Muscle of back (tissue), 11 donors: ENCODE data around the gene CCSER2. TPM values are rescaled to one million over a fixed set of nuclear protein-coding genes. Genes with fewer than 3 reads are reported as not detected.
"Not testable (repeated sequence)": the region's sequence is repeated elsewhere in the genome, so short reads cannot be mapped to it uniquely, and the experiment has no call there.

ENCODE experiments used
- DNase-seq, 3 donors: peaks; one replicate each; pipeline versions ENCODE4 v3.0.0 to v3.0.0-alpha.2; 2013
- polyA plus RNA-seq, 10 donors: library from polyadenylated mRNA; unstranded; fragments of 120-200 nt; gene quantifications; one replicate each; pipeline ENCODE4 v1.2.1, GENCODE V29; 2013; ENCODE audit not compliant: insufficient read length in 10 of 10

Gene CCSER2
- polyA plus RNA-seq, 10 donors, result 28.5 to 66.1 (median 50.2) TPM

DNA sequence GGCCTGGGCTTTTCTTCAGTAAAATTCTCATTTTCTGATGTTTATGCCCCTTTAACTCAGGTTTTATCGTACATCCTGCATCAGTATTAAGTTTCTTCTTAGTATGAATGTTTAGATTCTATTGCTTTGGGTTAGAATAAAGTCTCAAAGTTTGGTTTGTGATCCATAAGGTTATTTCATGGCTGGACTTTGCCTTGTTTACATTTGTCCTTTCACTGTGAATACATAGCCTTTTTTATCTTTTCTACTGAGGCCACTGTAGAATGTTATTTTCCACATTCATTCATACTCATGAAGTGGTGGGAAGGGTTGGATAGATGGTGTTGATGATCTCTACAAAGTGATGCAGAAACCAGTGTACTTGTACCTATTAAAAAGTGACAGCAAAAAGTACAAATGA is 59.8 kb downstream of the CCSER2 start:
- DNase-seq, result no peak

DNA sequence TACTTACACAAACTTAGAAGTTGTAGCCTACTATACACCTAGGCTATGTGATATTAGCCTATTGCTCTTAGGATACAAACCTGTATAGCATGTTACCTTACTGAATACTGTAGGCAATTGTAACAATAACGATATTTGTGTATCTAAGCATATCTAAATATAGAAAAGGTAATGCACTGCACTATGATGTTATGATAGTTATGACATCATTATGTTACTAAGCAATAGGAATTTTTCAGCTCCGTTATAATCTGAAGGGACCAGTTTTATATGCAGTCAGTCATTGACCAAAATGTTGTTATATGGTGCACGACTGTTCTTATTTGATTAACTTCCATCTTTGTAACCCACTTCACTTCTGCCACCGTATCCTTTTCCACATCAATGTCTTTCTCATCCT is 62.0 kb downstream of the CCSER2 start:
- no peak for DNase-seq

DNA sequence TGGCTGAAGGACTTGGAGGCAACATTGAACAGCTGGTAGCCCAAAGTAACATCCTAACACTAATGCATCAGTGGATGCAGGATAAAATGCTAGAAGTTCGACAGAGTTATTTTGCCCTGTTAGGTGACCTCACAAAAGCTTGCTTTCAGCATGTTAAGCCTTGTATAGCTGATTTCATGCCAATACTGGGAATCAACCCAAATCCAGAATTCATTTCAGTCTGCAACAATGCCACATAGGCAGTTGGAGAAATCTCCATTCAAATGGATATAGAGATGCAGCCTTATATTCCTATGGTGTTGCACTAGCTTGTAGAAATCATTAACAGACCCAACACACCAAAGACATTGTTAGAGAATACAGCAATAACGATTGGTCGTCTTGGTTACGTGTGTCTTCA is 62.9 kb downstream of the CCSER2 start:
- peak in 1 of 3 donors; percentile 2 for DNase-seq

DNA sequence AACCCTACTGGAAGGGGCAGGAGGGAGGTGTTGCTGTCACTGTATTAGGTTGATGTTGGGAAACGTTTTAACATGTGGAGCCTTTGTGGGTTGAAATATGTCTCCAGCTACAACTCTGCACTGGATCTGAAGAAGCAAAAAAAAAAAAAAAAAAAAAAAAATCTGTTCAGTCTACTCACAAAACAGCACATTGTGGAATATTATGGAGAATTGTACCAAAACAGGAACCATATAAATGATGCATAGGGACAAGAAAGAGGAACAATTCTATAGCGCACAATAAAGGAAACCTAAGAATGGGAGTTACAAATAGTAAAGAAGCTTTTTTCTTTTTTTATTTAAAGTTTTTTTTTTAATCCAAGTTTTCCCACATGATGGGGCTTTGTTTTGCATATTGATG is 63.8 kb downstream of the CCSER2 start:
- no peak for DNase-seq

DNA sequence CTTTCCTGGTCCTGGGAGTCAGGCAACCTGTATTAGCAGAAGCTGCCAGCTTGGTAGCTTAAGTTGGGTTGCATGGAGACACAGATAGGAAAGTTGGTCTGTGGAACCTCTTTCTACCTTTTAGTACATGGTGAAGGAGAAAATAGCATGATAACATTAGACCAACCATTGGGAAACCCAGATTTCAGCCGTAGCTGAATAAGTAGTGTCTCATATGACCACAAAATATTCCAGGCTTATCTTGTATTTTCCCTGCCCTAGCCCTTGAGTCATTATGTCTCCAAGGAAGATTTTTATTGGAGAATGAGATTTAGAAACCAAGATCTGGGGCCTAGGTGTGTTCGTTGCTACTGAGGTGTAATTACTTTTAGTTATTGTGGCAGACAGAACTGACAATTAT is 67.2 kb downstream of the CCSER2 start:
- no peak for DNase-seq

DNA sequence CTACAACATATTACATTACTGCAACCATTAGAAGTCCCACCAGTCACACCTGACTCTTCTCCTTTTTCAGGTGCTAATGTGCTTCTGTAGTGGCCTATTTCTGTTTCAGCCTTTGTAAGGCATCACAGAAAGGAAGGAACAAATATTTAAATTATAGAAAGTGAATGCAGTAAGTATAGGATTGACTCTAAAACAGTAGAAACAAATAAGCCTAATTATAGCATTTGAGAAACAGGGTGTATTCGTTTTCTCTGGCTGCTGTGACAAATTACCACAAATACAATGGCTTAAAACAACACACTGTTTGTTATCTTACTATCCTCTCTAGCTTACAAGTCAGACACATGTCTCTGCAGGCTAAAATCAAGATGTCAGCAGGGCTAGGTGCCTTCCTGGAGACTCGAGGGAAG is 69.4 kb downstream of the CCSER2 start:
- DNase-seq, result no peak

DNA sequence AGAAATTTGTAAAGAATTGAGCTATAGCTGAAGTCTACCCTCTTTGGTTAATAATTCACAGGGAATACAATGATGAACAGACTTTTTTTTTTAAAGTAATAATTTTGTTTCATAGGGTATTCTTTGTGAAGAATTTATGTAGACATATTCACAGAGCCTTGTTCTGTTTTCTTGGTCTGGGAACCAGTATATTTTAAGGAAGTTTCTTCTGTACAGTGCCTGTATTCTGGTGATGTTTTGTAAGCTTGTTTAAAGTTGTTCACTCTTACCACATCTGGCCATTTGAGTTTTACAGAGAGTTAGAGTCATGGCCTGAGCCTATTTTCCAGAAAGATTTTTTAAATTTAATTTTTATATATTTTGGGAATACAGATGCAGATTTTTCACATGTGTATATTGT is 70.3 kb downstream of the CCSER2 start:
- DNase-seq, result no peak

DNA sequence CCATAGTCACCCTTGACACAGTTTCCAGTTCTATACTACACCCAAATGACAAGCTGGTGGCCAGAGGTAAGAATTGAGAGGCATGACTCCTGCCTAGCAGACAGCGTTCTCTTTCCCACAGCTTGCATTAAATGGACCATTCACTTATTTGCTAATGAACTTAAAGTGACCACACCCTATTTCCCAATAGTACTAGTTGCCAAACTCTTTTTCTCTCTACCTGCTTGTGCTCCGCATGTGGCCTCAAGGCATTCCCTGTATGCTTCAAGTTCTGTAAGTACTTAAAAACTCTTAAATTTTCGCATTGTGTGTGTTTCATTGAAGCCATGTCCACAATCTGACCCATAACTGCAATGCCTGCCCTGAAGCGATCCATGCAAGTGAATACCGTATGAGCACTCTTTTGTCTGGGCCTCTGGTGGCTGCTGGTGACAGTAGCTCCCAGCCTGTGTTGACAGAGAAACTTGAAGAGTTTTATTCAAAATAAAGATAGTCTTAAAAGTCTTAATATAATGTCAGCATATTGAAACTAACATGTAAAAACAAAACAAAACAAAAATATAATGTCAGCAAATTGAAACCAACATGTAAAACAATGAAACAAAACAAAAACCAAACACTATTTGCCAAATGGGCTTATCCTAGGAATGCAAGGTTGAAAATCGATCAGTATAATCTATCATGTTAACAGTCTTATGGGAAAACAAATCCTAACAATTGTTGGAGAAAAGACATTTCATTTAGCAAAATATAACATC is 73.6 kb downstream of the CCSER2 start:
- DNase-seq, result no peak

DNA sequence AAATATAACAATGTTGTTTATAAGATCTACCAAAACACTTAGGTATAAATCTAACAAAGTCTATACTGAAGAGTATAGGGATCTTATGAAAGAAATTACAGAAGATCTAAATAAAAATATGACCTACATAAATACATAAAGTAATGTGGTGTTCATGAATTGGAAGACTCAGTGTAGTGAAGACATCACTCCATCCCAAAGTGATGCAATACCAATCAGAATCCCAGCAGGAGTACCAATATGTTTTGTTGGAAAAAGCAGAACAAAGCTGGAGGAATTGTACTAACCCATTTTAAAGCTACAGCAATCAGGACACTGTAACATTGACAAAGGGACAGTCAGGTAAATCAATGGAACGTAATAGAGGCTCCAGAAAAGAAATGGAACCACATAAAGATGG is 76.4 kb downstream of the CCSER2 start:
- DNase-seq, result no peak

DNA sequence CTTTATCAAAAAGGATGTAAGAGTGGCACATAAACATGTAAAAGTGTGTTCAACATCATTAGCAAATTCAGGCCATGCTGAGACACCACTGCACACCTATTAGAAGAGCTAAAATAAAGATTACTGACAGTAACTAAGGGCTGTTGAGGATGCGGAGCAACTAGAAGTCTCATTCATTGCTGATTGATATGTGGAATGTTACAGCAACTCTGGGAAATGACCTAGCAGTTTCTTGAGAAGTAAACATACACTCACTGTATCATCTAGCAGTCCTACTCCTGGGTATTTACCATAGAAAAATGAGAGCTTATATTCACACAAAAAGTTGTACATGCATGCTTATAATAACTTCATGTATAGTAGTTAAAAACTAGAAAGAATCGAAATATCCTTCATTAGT is 77.3 kb downstream of the CCSER2 start:
- DNase-seq, result no peak

DNA sequence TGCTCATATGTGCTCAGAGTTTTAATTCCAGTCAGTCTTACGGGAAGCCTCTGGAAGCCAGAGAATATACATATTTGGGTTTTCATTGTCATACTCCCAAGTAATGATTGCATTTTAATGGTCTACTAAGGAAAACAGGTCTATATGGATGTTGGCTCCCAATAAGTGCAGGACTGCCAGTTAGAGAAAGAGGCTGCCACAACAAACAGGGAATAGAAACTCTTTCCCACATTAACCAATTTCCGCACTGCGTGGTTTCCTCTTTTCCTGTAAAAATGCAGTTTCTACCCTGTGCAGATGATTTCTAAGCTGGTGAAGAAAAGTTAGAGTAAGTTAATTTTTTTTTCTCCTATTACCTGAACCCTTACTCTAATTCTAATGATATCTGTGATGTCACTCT is 78.2 kb downstream of the CCSER2 start:
- no peak for DNase-seq

DNA sequence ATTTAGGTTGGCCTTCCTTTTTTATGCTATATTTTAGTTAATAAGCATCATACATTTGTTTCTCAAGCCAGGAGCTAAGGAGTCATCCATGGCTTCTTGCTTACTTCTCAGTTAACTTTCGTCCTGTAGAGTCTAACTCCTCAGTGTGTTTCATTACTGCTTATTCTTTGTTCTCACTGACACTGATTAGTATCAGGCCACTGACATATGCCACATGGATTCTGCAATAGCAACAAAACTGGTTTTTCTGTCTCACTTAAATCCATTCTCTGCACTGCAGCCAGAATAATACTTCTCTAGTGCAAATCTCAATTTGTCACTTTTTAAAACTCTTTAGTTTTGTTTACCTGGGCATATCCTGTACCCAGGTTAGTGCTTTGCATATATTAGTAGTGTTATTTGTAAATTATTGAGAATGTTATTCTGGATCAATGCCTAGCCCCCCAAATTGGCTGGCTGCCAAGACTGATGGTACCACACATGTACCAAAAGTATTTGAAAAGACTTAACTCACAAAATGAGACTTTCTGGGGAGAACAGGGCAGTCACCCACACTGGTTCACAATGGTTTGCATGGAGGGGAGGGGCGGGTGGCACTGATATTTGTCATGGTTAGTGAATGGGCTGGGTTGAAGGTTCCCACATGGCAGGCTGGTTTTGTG is 79.1 kb downstream of the CCSER2 start:
- no peak for DNase-seq

DNA sequence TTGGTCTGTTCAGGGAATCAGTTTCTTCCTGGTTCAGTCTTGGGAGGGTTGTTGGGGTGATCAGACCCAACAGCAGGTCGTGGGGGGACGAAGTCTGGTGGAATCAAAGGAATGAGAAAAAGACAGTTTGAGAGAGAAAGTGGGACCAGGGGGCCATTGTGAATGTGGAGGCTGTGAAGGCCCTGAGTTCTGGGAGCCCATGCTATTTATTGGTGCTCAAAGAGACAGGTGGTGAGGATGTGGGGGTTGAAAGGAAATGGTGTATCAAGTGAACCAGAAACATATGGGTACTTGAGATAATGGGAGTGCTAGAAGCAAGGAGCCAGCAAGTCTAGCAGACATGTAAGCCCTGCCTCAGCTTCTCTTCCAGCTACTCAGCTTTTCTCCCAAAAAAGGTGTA is 84.1 kb downstream of the CCSER2 start:
- no peak for DNase-seq

DNA sequence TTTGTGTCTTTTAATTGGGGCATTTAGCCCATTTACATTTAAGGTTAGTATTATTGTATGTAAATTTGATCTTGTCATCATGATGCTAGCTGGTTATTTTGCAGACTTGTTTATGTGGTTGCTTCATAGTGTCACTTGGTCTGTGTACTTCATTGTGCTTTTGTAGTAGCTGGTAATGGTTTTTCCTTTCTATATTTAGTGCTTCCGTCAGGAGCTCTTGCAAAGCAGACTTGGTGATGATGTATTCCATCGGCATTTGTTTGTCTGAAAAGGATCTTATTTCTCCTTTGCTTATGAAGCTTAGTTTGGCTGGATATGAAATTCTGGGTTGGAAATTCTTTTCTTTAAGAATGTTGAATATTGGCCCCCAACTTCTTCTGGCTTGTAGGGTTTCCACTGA is 85.7 kb downstream of the CCSER2 start:
- not testable (repeated sequence) for DNase-seq

DNA sequence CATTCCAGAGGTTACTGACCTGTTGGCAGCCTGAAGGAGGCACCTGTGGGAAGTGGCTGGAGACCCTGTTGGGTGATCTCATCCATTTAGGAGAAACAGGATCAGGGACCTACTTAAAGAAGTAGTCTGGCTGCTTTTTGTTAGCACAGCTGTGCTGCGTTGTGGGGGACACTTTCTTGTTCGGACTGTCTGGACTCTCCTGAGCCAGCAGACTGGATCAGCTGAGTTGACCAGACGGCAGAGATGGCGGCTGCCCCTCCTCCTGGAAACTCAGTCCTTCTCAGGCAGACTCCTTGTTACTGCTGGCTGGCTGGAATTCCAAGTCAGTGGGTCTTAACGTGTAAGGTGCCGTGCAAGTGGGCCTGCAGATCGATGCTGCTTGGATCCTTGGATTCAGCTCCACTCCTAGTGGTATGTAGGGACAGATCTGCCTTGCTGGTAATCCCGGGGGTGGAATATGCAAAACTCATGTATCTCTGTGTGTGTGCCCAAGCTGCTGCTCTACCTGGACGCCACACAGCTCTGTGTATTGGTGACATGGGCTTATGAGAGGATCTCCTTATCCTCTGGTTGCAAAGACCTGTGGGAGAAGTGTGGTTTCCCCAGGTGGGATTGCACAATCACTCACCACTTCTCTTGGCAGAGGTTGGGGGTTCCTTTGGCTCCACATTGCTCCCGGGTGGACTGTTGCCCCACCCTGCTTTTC is 87.3 kb downstream of the CCSER2 start:
- DNase-seq, result no peak

DNA sequence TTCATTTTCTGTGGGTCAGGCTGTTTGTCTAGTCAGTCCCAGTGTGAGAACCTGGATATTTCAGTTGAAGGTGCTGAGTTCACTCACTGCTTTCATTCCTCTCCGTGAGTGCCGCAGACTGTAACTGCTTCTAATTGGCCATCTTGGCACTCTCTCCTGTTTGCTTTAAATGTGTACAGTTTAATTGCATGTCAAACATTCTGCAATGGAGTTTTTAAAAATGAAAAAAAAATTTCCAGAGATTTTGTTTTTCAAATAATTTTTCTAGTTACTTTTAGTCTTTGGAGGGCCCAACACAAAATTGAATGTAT is 87.8 kb downstream of the CCSER2 start:
- no peak for DNase-seq

DNA sequence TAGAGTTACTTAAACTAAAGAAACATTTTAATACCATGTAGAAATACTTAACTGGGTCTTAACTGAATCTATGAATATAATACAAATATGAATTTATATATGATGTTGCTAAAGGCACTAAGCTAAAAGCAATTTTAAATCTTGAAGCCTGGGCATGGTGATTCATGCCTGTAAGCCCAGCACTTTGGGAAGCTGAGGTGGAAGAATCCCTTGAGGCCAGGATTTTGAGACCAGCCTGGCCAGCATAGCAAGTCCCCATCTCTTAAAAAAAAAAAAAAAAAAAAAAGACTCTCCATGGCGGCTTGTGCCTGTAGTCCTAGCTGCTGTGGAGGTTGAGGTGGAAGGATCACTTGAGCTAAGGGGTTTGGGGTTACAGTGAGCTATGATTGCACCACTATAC is 95.3 kb downstream of the CCSER2 start:
- no peak for DNase-seq

DNA sequence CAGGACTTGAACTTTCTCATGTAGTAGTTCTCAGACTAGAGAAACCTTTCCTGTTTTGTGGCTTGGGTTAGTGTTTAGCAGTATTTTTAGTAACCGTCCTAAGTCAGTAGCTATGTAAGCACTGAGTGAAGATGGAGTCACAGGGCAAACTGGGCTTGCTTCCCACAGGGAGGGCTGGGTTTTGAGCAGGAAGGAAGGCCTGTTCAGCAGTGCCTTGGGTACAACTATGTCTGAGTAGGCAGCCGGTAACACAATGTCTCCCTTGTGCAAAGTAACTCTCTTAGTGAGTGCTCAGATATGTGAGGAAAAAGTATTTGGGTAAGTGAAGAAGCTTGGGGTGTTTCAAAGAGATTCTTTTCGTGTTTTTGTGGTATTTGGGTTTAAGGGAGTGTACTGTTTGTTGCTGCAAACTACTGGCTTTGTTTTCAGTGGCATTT is 96.4 kb downstream of the CCSER2 start:
- peak; percentile 82 to 89 (median 85) for DNase-seq

DNA sequence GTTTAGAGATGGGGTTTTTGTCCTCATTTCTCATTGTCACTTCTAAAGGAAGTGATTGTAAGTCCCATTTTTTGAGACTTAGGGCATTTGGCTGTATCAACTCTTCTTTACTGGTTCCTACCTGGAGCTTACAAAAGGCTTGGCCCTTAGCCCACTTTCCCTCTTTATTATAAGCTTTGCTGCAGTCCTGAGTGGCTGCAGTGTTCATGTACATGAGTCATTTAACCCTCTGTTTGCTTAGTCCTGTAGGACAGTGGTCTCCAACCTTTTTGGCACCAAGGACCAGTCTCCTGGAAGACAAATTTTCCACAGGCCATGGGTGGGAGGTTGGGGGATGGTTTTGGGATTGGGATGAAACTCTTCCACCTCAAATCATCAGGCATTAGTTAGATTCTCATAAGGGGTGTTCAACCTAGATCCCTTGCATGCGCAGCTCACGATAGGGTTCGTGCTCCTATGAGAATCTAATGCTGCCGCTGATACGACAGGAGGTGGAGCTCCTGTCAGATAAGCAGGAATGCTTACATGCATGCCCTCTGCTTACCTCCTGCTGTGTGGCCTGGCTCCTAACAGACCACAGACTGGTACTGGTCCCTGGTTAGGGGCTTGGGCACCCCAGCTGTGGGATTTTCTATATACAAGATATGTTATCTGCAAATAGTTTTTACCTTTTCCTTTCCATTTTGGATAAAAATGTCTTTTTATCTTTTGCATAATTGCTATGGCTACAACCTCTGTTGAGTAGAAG is 99.7 kb downstream of the CCSER2 start:
- no peak for DNase-seq

DNA sequence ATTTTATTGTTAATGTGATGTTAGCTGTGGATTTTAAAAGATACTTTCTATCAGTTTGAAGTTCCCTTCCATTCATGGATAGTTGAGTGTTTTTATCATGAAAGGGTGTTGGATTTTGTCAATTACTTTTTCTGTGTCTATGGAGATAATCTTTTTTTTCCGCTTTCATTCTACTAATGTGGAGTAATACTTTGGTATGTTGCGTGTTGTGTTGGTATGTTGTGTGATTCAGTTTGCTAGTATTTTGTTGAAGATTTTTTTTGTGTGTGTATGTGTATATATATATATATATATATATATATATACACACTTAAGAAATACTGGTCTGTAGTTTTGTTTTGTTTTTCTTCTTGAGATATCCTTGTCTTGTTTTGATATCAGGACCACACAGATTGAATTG is 100.3 kb downstream of the CCSER2 start:
- DNase-seq, result no peak

DNA sequence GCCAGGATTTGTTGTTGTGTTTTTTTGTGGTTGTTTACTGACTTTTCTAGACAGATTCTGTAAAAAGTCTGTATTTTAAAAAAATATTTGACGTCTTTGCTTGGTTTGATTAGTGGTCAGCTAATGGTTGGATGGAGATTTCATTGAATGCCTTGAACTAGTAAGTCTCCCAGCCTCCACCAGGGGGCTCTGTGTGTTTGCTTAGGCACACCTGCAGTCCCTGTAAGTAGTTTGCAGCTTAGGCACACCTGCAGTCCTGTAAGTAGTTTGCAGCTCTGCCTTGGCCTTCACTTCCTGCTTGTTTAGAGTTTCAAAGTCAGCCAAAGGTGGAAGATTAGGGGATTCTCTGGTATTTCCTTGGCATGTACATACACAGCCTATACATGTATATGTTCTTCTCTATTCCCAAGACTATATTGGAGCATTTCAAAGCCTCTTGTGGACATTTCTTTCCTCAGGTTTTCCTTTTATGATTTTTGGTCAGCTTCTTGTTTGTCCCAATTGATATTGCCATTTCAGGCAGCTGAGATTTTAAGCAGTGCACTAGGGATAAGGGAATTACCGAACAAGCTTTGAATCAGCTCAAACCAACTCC is 101.6 kb downstream of the CCSER2 start:
- no peak for DNase-seq

DNA sequence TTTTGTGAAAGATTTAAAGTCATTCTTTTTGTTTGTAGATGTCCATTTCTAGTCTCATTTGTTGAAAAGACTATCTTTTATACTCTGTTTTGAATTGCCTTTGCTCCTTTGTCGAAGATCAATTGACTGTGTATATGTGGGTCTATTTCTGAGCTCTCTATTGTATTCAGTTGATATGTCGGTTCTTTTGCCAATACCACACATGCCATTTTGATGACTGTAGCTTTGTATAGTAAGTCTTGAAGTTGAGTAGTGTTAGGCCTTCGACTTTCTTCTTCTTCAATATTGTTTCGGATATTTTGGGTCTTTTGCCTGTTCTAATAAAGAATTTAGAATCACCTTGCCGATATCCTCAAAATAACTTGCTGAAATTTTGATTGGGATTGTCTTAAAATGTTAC is 104.5 kb downstream of the CCSER2 start:
- DNase-seq, result no peak
